Measurements from ENCODE around the gene NCOA3. TPM values are rescaled to one million over a fixed set of nuclear protein-coding genes. Genes with fewer than 3 reads are reported as not detected.

The NCOA3 gene
- total and polyA plus RNA-seq, 2 of the 8 experiments (the other 6 are each of a cell fraction or from before 2014, with no cell fraction given): 7.9 to 24.7 TPM

- Histone ChIP-seq H3K27ac (ENCODE audit: low read depth, low read length) (no peak overlapping the region), H3K56ac (replicated peaks; ENCODE audit: insufficient read length, low read depth, low read length) (no peak overlapping the region), H4K5ac (ENCODE audit: insufficient read length, low read depth, low read length) (no peak overlapping the region), H3K27me3 (replicated peaks in 1 of 4; ENCODE audit: control insufficient read depth in 3 of 4, extremely low read depth in 1 of 4, insufficient read depth in 3 of 4, low read length in 3 of 4) (no peaks in the 10 kb centered on the region), H3K4me1 (replicated peaks in 1 of 4; ENCODE audit: control insufficient read depth in 3 of 4, insufficient read depth in 4 of 4, low read length in 3 of 4) (peaks cover 0 to 4% (median 1%) of the 10 kb centered on the region in 4 experiments; a peak in 4 of 7 replicates), H4K8ac (ENCODE audit: extremely low read depth, insufficient read depth, low read length) (no peak overlapping the region), H4K91ac (replicated peaks; ENCODE audit: insufficient read length, low read length) (no peak overlapping the region), H3K79me2 (ENCODE audit: control insufficient read depth in 1 of 2, insufficient read depth in 2 of 2, low read length in 2 of 2) (no peaks in the 10 kb centered on the region), H3K9ac (replicated peaks in 1 of 4; ENCODE audit: extremely low read depth in 1 of 4, low read depth in 3 of 4, low read length in 3 of 4) (no peak overlapping the region), H3K23ac (ENCODE audit: insufficient read length) (no peak overlapping the region), H3K4me3 (ENCODE audit: extremely low read depth in 1 of 4, insufficient read depth in 2 of 4, low read depth in 3 of 4, low read length in 4 of 4) (no peak overlapping the region), H2BK15ac (ENCODE audit: low read length) (no peak overlapping the region), H3K23me2 (ENCODE audit: low read depth, low read length) (no peaks in the 10 kb centered on the region), H2AFZ (ENCODE audit: low read length) (no peak overlapping the region), H3K18ac (ENCODE audit: extremely low read depth, low read length) (no peak overlapping the region), H4K20me1 (replicated peaks in 1 of 2; ENCODE audit: control insufficient read depth in 1 of 2, insufficient read depth in 2 of 2, low read length in 2 of 2) (no peaks in the 10 kb centered on the region), H3K14ac (ENCODE audit: insufficient read length) (no peak overlapping the region), H3K79me1 (ENCODE audit: low read depth, low read length) (no peaks in the 10 kb centered on the region), H3K9me3 (ENCODE audit: insufficient read depth in 2 of 2, low read depth in 1 of 2, low read length in 1 of 2) (no peaks in the 10 kb centered on the region), H2BK12ac (ENCODE audit: low read depth, low read length) (no peak overlapping the region), H2BK5ac (ENCODE audit: low read depth, low read length) (no peak overlapping the region), H2BK20ac (ENCODE audit: low read length) (no peak overlapping the region), H3K36me3 (ENCODE audit: control insufficient read depth in 2 of 4, insufficient read depth in 4 of 4, low read length in 3 of 4) (peaks cover 0 to 19% (median 0%) of the 10 kb centered on the region in 4 experiments; a peak in 2 of 8 replicates), H2AK5ac (ENCODE audit: low read depth, low read length) (no peak overlapping the region), H3K4ac (replicated peaks; ENCODE audit: insufficient read length, low read depth, low read length) (no peak overlapping the region), H2BK120ac (replicated peaks; ENCODE audit: low read depth, low read length) (no peak overlapping the region), H3K4me2 (ENCODE audit: insufficient read depth in 1 of 2, low read depth in 2 of 2, low read length in 2 of 2) (no peak overlapping the region)
- TF ChIP-seq KDM4A (IDR thresholded peaks at IDR 0.05; ENCODE audit: low read depth, low read length, severe bottlenecking) (no peak), BCL11A (IDR thresholded peaks at IDR 0.05; ENCODE audit: low read depth in 2 of 2, low read length in 2 of 2) (no peak), POU5F1 (IDR thresholded peaks at IDR 0.05; ENCODE audit: low read depth, low read length) (no peak)
- ChIA-PET CTCF (ENCODE audit: partially characterized antibody) (interaction anchor here (0.6 to 8.2 kb wide), 3 partner anchors 17 to 486 kb away, joined by 3 to 92 read pairs (median 3); no protein-coding TSS in a partner anchor), POLR2A (ENCODE audit: partially characterized antibody) (interaction anchor here (2.0 kb wide), 1 partner anchor 11 kb away, joined by 4 read pairs; no protein-coding TSS in a partner anchor)
- no peak for DNase-seq (ENCODE audit: low read depth in 1 of 2, low spot score in 2 of 2)
- FAIRE-seq: no peak
- 91% methylated on average over 12 of the region's 12 CpGs; no CpG with 5 or more reads in 1 of the 2 experiments for WGBS, 2 experiments (ENCODE audit: extremely low coverage in 1 of 2, insufficient coverage in 1 of 2, insufficient read length in 1 of 2, insufficient replicate concordance in 2 of 2, low coverage in 1 of 2, low lambda C conversion rate in 2 of 2, missing lambda C conversion rate in 1 of 2)
These were observed 159.5 kb downstream of the NCOA3 start for GRCh38 chr20:47660983-47661700.
